Measurements from ENCODE around the gene DPF3.

DPF3 gene

DNA sequence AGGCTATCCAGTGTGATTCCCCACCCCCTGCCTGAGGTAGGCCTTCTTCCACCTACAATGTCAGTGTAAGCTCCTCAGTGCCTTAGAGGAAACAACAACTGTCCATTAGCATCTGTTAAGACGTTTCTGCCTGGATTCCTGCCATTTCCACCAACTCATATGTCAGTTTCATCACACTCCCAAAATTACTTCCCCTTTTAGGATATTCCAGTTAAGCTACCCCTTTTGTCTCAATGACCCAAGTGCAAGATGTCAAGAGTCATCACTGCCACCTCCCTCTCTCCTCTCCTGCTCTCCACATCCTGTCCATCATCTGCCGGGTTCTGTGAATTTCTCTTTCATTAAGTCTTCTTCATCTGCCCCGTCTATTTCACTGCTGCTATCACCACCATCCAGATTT, 189.4 kb downstream of the DPF3 start:
- DNase-seq, result no peak

- no peak for DNase-seq
Observed at GRCh38 chr14:72701605-72702004, 192.3 kb downstream of the DPF3 start.

- no peak for DNase-seq
Observed at GRCh38 chr14:72701237-72701565, 192.7 kb downstream of the DPF3 start.

DNA sequence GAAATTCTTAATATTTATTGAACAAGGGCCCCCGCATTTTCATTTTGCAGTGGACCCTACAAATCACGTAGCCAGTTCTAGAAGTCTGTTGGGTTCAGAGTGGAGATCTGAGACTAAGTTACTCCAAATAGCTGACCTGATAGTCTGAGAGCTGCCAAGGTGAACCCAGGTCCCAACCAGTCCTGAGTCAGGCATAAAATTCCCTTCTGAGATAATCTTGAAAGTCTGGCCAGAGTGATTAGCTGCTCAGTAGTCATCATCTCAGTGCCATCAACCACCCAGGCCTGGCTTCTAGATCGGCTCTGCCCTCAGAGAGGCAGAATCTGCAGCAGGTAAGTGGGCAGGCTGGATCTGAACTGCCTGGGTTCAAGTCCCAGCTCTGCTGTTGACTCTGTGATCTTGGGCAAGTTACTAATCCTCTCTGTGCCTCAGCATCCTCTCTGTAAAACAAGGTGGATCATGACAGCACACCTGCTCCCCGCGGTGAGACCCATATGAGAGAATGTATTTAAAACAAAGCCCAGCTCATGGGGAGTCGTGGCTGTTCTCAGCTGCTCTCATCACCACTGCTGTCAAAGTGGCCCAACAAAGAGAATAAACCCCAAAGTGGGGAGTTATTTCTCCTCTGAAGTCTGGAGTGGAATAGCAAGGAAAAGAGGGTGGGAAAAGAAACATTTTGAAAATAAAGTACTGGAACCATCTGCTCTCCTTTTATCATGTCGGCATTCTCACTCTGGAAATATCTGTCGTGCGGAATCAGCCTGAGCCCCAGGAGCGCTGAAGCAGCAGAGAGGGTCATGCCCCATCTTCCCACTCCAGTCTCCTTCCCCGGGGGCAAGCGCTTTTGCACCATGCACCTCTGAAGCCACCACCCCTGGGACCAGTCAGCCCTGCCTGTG, 193.3 kb downstream of the DPF3 start:
- no peak for DNase-seq

GRCh38 chr14:72699852-72700257, 194.0 kb downstream of the DPF3 start:
- DNase-seq, result no peak

GRCh38 chr14:72699443-72699842, 194.5 kb downstream of the DPF3 start:
- DNase-seq, result no peak

- DNase-seq, result peak; percentile 11
Observed at GRCh38 chr14:72692696-72693095, 201.2 kb downstream of the DPF3 start.

DNA sequence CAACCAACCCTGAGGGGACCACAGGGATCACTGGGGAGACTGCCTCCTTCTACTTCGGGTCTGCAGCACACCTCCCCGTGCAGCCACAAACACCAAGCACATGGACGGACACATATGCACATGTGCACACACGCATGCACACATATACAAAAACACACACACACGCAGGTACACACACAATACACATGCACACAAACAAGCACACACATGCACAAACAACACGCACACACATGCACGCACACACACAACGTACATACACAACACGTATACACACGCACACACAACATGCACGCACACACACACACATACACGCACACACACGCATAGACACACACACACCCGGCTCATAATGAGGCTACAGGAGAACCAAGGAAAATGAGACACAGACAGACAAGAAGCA, 203.6 kb downstream of the DPF3 start:
- no peak for DNase-seq

- no peak for DNase-seq
Observed at GRCh38 chr14:72688990-72689671, 204.8 kb downstream of the DPF3 start.

- DNase-seq, result no peak
Observed at GRCh38 chr14:72686832-72687231, 207.1 kb downstream of the DPF3 start.

- DNase-seq, result no peak
Observed at GRCh38 chr14:72686101-72686500, 207.8 kb downstream of the DPF3 start.

DNA sequence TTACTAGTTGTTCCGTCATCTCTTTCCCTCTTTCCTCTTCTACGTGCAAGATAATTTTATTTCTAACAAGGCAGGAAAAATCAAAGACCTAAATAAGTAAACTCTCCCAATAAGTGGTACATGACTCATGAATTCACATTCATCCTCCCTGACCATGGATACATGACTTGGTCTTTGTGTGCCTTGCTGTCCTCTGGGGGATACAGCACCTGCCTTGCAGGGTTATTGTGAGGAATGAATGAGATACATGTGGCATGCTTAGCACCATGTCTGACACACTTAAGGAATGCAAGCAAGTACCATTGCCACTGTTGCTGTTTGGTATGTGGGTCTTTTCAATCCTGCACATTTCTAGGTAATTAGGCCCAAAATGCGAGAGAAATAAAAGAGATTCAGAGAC, 208.4 kb downstream of the DPF3 start:
- DNase-seq, result no peak

- no peak for DNase-seq
Observed at GRCh38 chr14:72683787-72684186, 210.1 kb downstream of the DPF3 start.

- no peak for DNase-seq
Observed at GRCh38 chr14:72682188-72682587, 211.7 kb downstream of the DPF3 start.

GRCh38 chr14:72680853-72681640, 212.9 kb downstream of the DPF3 start:
- no peak for DNase-seq

DNA sequence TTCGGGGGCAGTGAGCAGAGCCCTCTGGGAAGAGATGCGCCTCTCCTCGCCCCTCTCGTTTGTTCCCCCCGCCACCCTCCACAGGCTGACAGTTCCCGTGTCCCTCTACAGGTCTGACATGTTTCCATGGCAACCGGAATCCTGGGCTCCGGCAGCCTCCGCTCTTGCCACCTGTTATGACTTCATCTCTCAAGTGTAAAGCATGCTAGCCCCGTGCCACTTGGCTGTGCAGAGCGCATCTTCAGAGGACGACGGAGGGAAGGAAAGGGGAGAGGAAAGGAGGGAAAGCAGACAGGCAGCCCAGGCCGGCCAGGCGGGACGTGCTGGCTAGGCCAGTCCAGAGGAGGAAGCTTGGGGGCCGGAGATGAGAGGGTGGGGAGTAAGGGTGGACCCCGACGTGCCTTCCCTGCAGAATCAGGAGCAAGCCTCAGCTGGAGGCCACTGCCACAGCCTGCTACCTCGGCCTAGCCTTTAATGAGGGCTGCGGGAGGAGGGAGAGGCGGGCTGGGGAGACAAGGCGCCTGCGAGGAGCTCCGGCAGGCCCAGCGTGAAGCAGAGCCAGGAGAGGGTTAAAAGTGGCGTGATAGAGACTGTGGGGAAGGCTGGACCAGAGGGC, 214.3 kb downstream of the DPF3 start:
- peak; percentile 4 for DNase-seq

DNA sequence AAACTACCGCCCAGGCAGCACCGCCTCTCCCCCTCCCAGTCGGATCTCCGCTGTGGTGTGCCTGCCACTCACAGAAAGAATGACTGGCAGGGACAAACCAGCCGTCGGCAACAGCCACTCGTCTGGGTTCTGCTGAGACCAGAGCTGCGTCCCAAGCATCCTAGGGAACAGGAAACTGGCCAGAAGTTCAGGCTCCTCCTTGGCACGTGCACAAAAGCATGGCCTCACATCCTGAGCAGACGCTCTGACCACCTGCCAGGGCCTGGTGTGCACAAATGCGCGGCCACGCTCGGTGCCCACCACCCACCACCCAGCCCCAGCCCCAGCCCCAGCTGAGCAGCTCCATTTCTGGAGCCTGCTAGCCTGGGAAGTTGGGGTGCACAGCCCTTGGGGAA, 214.8 kb downstream of the DPF3 start:
- no peak for DNase-seq

- no peak for DNase-seq
Observed at GRCh38 chr14:72678356-72678755, 215.5 kb downstream of the DPF3 start.

DNA sequence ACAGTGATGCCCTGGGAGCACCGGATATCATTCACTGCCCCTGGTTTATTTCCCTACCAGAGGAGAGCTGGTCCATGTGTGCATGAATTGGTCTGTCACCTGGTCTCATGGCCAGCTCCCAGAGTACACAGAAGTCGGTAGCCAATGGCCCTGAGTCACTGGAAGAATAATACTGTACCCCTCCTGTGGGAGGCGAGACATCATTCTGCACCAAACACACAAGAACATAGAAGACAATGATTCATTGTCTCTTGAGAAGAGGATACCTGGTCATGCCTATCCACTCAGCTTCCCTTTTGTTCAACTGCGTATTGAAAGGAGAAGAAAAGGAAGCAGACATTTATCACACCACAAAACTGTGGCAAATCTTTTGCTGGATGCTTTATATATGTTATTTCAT, 216.2 kb downstream of the DPF3 start:
- no peak for DNase-seq

DNA sequence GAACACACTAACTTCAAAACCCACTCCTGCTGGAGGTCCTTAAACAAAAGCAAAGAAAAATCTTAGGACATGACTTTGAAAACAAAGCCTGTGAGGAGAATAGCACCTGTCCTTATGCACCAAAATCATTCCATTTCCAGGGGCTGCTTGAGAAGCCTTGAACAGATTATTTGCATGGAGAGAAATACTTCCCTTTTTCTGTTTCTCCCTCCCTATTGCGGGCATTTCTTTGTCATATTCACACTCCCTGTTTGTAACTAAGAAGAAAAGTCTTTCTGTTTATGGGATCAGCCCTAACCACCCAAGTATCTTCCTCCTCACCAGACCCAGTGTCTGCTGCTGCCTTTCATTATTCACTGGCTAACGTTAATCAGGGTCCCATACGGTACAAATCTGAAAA, 218.8 kb downstream of the DPF3 start:
- DNase-seq, result no peak

GRCh38 chr14:72673179-72673578, 220.7 kb downstream of the DPF3 start:
- DNase-seq, result no peak

- no peak for DNase-seq
Observed at GRCh38 chr14:72666610-72667009, 227.3 kb downstream of the DPF3 start.

DNA sequence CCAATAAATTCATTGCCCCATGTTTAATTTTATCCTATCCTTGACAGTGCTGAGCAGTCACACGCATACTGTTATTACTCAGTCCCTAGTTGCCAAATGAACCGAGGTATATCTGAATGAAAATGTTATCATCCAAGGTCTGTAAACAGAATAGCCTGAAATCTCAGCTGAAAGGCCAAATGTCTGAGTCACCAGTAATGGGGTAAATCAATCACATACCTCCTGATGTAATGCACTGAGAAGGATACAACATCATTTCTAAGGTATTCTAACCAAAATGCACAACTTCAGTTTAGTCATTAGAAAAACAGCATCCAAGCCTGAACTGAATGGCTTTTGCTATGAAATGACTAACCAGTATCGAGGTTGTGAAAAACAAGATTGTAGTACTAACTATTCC, 228.6 kb downstream of the DPF3 start:
- DNase-seq, result no peak

Measured in NCI-H345 (cell line).